Esophagus squamous epithelium (tissue), 4 donors: Measurements from ENCODE around the gene LMAN1L.

Experiments
- CTCF ChIP-seq, 6 experiments: fragments of 450-650 bp in 4 of 6; fragments of 200-600 bp in 2 of 6; sonication (generic) in 2 of 6; IDR thresholded peaks; one replicate each; pipeline ENCODE4 v1.5.1; 2016 to 2019; ENCODE audit warnings: antibody characterized with exemption in 6 of 6, mild to moderate bottlenecking in 4 of 6, moderate library complexity in 4 of 6
- POLR2A ChIP-seq, 4 donors: fragments of 450-650 bp; IDR thresholded peaks; one replicate each; pipeline ENCODE4 v1.6.1; 2017; ENCODE audit warnings: antibody characterized with exemption in 4 of 4, mild to moderate bottlenecking in 4 of 4, moderate library complexity in 3 of 4

- TF ChIP-seq CTCF (IDR thresholded peaks at IDR 0.05), result no peak
- no peak for TF ChIP-seq POLR2A (IDR thresholded peaks at IDR 0.05)
These were observed 8.6 kb downstream of the LMAN1L start for GRCh38 chr15:74821091-74821789.
